OCI-LY1 (cell line): Measurements from ENCODE around the gene RMC1.

Source experiments
- H2AFZ ChIP-seq: fragments of 200-600 bp; sonication (generic), shearing (Covaris generic); 2 replicates; pipeline ENCODE4 v1.6.0; 2014; ENCODE audit warnings: antibody characterized with exemption, mild to moderate bottlenecking, low read length
- H3F3A ChIP-seq: fragments of 200-600 bp; sonication (generic), shearing (Covaris generic); 2 replicates; pipeline ENCODE4 v1.6.0; 2014; ENCODE audit warnings: mild to moderate bottlenecking, antibody characterized with exemption, low read length, moderate library complexity; ENCODE audit not compliant: insufficient read depth
- H3K27ac ChIP-seq: fragments of 200-600 bp; sonication (generic); 2 replicates; pipeline ENCODE4 v1.5.1; 2014; ENCODE audit warnings: low read length, mixed run types, mild to moderate bottlenecking, low read depth; ENCODE audit not compliant: poor library complexity, severe bottlenecking
- H3K27me3 ChIP-seq: fragments of 200-600 bp; sonication (generic); 2 replicates; pipeline ENCODE4 v1.6.0; 2014; ENCODE audit warnings: antibody characterized with exemption, mild to moderate bottlenecking, low read length, moderate library complexity; ENCODE audit not compliant: insufficient read depth
- H3K36me3 ChIP-seq: fragments of 200-600 bp; sonication (generic); 2 replicates; pipeline ENCODE4 v1.6.1; 2014; ENCODE audit warnings: mild to moderate bottlenecking, antibody characterized with exemption, low read length, moderate library complexity, mixed read lengths; ENCODE audit not compliant: insufficient read depth
- H3K4me1 ChIP-seq: fragments of 200-600 bp; sonication (generic); 2 replicates; pipeline ENCODE4 v1.5.1; 2014; ENCODE audit warnings: mild to moderate bottlenecking, low read length, moderate library complexity; ENCODE audit not compliant: insufficient read depth, severe bottlenecking
- H3K4me2 ChIP-seq: fragments of 200-600 bp; sonication (generic), shearing (Covaris generic); 2 replicates; pipeline ENCODE4 v1.6.1; 2014; ENCODE audit warnings: low read length
- H3K4me3 ChIP-seq: fragments of 200-600 bp; sonication (generic); 2 replicates; pipeline ENCODE4 v1.5.1; 2014; ENCODE audit warnings: low read length, low read depth, mild to moderate bottlenecking, mixed read lengths; ENCODE audit not compliant: poor library complexity, severe bottlenecking
- H3K79me2 ChIP-seq: fragments of 200-600 bp; shearing (Covaris generic); 2 replicates; pipeline ENCODE4 v1.6.1; 2016; ENCODE audit warnings: mixed run types, low read length, mixed read lengths; ENCODE audit not compliant: insufficient read depth
- H3K9ac ChIP-seq: fragments of 200-600 bp; sonication (generic), shearing (Covaris generic); 2 replicates; pipeline ENCODE4 v1.6.1; 2014; ENCODE audit warnings: mild to moderate bottlenecking, low read length, mixed read lengths
- H3K9me2 ChIP-seq: fragments of 200-600 bp; sonication (generic), shearing (Covaris generic); 2 replicates; pipeline ENCODE4 v1.6.1; 2014; ENCODE audit warnings: low read depth, mild to moderate bottlenecking, low read length, mixed read lengths
- H3K9me3 ChIP-seq: fragments of 200-600 bp; shearing (Covaris generic); 2 replicates; pipeline ENCODE4 v1.6.1; 2014; ENCODE audit warnings: low read length, mixed read lengths
- H4K20me1 ChIP-seq: fragments of 200-600 bp; sonication (generic), shearing (Covaris generic); 2 replicates; pipeline ENCODE4 v1.6.0; 2016; ENCODE audit warnings: mild to moderate bottlenecking, low read length; ENCODE audit not compliant: insufficient read depth
- CTCF ChIP-seq: fragments of 200-600 bp; sonication (generic), shearing (Covaris generic); IDR thresholded peaks from 2 replicates; pipeline ENCODE4 v1.5.1; 2017; ENCODE audit warnings: mild to moderate bottlenecking, antibody characterized with exemption, low read length, moderate library complexity, mixed read lengths
- EZH2 ChIP-seq: fragments of 200-600 bp; sonication (generic), shearing (Covaris generic); IDR thresholded peaks from 2 replicates; pipeline ENCODE4 v1.8.0; 2017; ENCODE audit warnings: borderline replicate concordance, mixed run types, mild to moderate bottlenecking, antibody characterized with exemption, low read length, moderate library complexity, mixed read lengths

RMC1 gene

GRCh38 chr18:23512641-23513040 lies 9.3 kb downstream of the RMC1 start:
- no peaks in the 10 kb centered on the region for H3K27me3 ChIP-seq
- no peak overlapping the region for H2AFZ ChIP-seq
- no peak overlapping the region for H3K4me2 ChIP-seq
- peaks cover 69% of the 10 kb centered on the region for H3K36me3 ChIP-seq
- H3K9ac ChIP-seq: no peak overlapping the region
- H3K27ac ChIP-seq: peak overlapping the region; percentile 23
- TF ChIP-seq CTCF (no peak), EZH2 (no peak)
- no peaks in the 10 kb centered on the region for H3K4me1 ChIP-seq
- H3K79me2 ChIP-seq: no peaks in the 10 kb centered on the region
- no peaks in the 10 kb centered on the region for H4K20me1 ChIP-seq
- no peaks in the 10 kb centered on the region for H3F3A ChIP-seq
- no peaks in the 10 kb centered on the region for H3K9me3 ChIP-seq
- no peak overlapping the region for H3K4me3 ChIP-seq
- no peaks in the 10 kb centered on the region for H3K9me2 ChIP-seq

- no peaks in the 10 kb centered on the region for H3K79me2 ChIP-seq
- no peak overlapping the region for H3K4me2 ChIP-seq
- H3K9me2 ChIP-seq: no peaks in the 10 kb centered on the region
- no peaks in the 10 kb centered on the region for H4K20me1 ChIP-seq
- no peaks in the 10 kb centered on the region for H3K9me3 ChIP-seq
- H3K9ac ChIP-seq: no peak overlapping the region
- H3K27ac ChIP-seq: peak overlapping the region; percentile 7
- no peaks in the 10 kb centered on the region for H3K4me1 ChIP-seq
- TF ChIP-seq EZH2 (no peak), CTCF (peak; percentile 94)
- no peaks in the 10 kb centered on the region for H3K27me3 ChIP-seq
- no peak overlapping the region for H2AFZ ChIP-seq
- H3F3A ChIP-seq: no peaks in the 10 kb centered on the region
- peaks cover 74% of the 10 kb centered on the region for H3K36me3 ChIP-seq
- no peak overlapping the region for H3K4me3 ChIP-seq
These were observed 12.7 kb downstream of the RMC1 start for GRCh38 chr18:23515911-23516546.

GRCh38 chr18:23519734-23520133 lies 16.4 kb downstream of the RMC1 start:
- Histone ChIP-seq H3K4me3 (no peak overlapping the region), H3K9ac (no peak overlapping the region), H4K20me1 (no peaks in the 10 kb centered on the region), H3K27ac (no peak overlapping the region), H3K79me2 (no peaks in the 10 kb centered on the region), H3K27me3 (no peaks in the 10 kb centered on the region), H3K36me3 (peaks cover 88% of the 10 kb centered on the region), H3K9me2 (no peaks in the 10 kb centered on the region), H3K4me1 (no peaks in the 10 kb centered on the region), H2AFZ (no peak overlapping the region), H3F3A (no peaks in the 10 kb centered on the region), H3K4me2 (no peak overlapping the region), H3K9me3 (no peaks in the 10 kb centered on the region)
- TF ChIP-seq CTCF (no peak), EZH2 (no peak)
